Measurements from ENCODE around the gene KRT33B. TPM values are rescaled to one million over a fixed set of nuclear protein-coding genes. Genes with fewer than 3 reads are reported as not detected.
A peak's percentile ranks its signal among the peaks of the same experiment; 100 is the strongest.

The KRT33B gene
- polyA plus RNA-seq, 3 donors, result not detected

GRCh38 chr17:41387670-41388069 lies 18.1 kb upstream of the KRT33B start:
- Histone ChIP-seq H3K27me3 (ENCODE audit: control insufficient read depth in 2 of 2, insufficient read depth in 2 of 2, low read length in 2 of 2) (peaks cover 2 to 17% of the 10 kb centered on the region in 2 donors), H3K4me1 (ENCODE audit: control insufficient read depth in 1 of 2, insufficient read depth in 2 of 2, low read length in 2 of 2) (no peaks in the 10 kb centered on the region), H4K20me1 (ENCODE audit: insufficient read depth, low read length) (no peaks in the 10 kb centered on the region), H3K36me3 (replicated peaks in 1 of 2; ENCODE audit: control insufficient read depth in 1 of 2, insufficient read depth in 2 of 2, low read length in 2 of 2) (no peaks in the 10 kb centered on the region), H3K9ac (ENCODE audit: insufficient read depth, low read length, poor library complexity, severe bottlenecking) (no peak overlapping the region), H3K4me2 (replicated peaks; ENCODE audit: extremely low read depth, low read length, poor library complexity, severe bottlenecking) (no peak overlapping the region), H2AFZ (ENCODE audit: insufficient read depth, low read depth, low read length, poor library complexity, severe bottlenecking) (no peak overlapping the region), H3K9me3 (replicated peaks in 1 of 2; ENCODE audit: control insufficient read depth in 1 of 2, insufficient read depth in 1 of 2, low read length in 2 of 2) (peaks cover 8 to 11% of the 10 kb centered on the region in 2 donors), H3K79me2 (ENCODE audit: insufficient read depth, low read length) (no peaks in the 10 kb centered on the region), H3K4me3 (replicated peaks in 1 of 3; ENCODE audit: low read depth in 2 of 3, low read length in 3 of 3) (no peak overlapping the region), H3K27ac (ENCODE audit: low read depth in 1 of 2, low read length in 2 of 2) (no peak overlapping the region)
- WGBS (ENCODE audit: insufficient coverage), result no CpG with 5 or more reads among the region's 4 CpGs
- no peak for DNase-seq
- no peak for TF ChIP-seq CTCF (IDR thresholded peaks at IDR 0.05)
- Mint-ChIP-seq H3K27ac (no peak overlapping the region), H3K4me3 (peak overlapping the region in 1 of 2 donors; percentile 16), H3K4me1 (no peaks in the 10 kb centered on the region), H3K9me3 (peaks cover 4 to 20% (median 11%) of the 10 kb centered on the region in 7 donors), H3K36me3 (no peaks in the 10 kb centered on the region), H3K27me3 (ENCODE audit: low read depth in 3 of 3) (peaks cover 5 to 25% (median 10%) of the 10 kb centered on the region in 3 donors)
- intact Hi-C loops (cut with micrococcal nuclease), result no loop called here

GRCh38 chr17:41386227-41386626 lies 16.6 kb upstream of the KRT33B start:
- H3K4me1 ChIP-seq (ENCODE audit: control insufficient read depth in 1 of 2, insufficient read depth in 2 of 2, low read length in 2 of 2), result no peaks in the 10 kb centered on the region
- H3K9ac ChIP-seq (ENCODE audit: insufficient read depth, low read length, poor library complexity, severe bottlenecking), result no peak overlapping the region
- peaks cover 2 to 13% of the 10 kb centered on the region in 2 donors for H3K27me3 ChIP-seq (ENCODE audit: control insufficient read depth in 2 of 2, insufficient read depth in 2 of 2, low read length in 2 of 2)
- no peaks in the 10 kb centered on the region for H3K36me3 ChIP-seq (replicated peaks in 1 of 2; ENCODE audit: control insufficient read depth in 1 of 2, insufficient read depth in 2 of 2, low read length in 2 of 2)
- Mint-ChIP-seq H3K27me3 (ENCODE audit: low read depth in 3 of 3) (peaks cover 5 to 25% (median 10%) of the 10 kb centered on the region in 3 donors), H3K36me3 (no peaks in the 10 kb centered on the region), H3K4me1 (no peaks in the 10 kb centered on the region), H3K4me3 (no peak overlapping the region), H3K27ac (no peak overlapping the region), H3K9me3 (peaks cover 4 to 20% (median 11%) of the 10 kb centered on the region in 7 donors)
- peaks cover 8 to 11% of the 10 kb centered on the region in 2 donors for H3K9me3 ChIP-seq (replicated peaks in 1 of 2; ENCODE audit: control insufficient read depth in 1 of 2, insufficient read depth in 1 of 2, low read length in 2 of 2)
- no peak overlapping the region for H2AFZ ChIP-seq (ENCODE audit: insufficient read depth, low read depth, low read length, poor library complexity, severe bottlenecking)
- WGBS (ENCODE audit: insufficient coverage), result no CpG with 5 or more reads among the region's 1 CpG
- H4K20me1 ChIP-seq (ENCODE audit: insufficient read depth, low read length), result no peaks in the 10 kb centered on the region
- H3K4me2 ChIP-seq (replicated peaks; ENCODE audit: extremely low read depth, low read length, poor library complexity, severe bottlenecking), result no peak overlapping the region
- H3K4me3 ChIP-seq (replicated peaks in 1 of 3; ENCODE audit: low read depth in 2 of 3, low read length in 3 of 3), result no peak overlapping the region
- no peak overlapping the region for H3K27ac ChIP-seq (ENCODE audit: low read depth in 1 of 2, low read length in 2 of 2)
- no peak for TF ChIP-seq CTCF (IDR thresholded peaks at IDR 0.05)
- no peaks in the 10 kb centered on the region for H3K79me2 ChIP-seq (ENCODE audit: insufficient read depth, low read length)
- intact Hi-C loops (cut with micrococcal nuclease), result no loop called here
- no peak for DNase-seq

Data from CD14-positive monocyte (primary cell).